SU-DHL-6 (cell line): Measurements from ENCODE around the gene TMCC1.

Source experiments
- EZH2phosphoT487 ChIP-seq: fragments of 200-600 bp; sonication (generic), shearing (Covaris generic); conservative IDR thresholded peaks from 2 replicates; pipeline ENCODE4 v1.6.1; 2018; ENCODE audit warnings: mild to moderate bottlenecking, antibody characterized with exemption, low read length, moderate library complexity, mixed read lengths
- TF ChIP-seq, protein P1 (sequence below): fragments of 200-600 bp; sonication (generic); IDR thresholded peaks from one replicate; pipeline ENCODE4 v1.5.1; 2017; ENCODE audit warnings: antibody characterized with exemption, mild to moderate bottlenecking, low read length, moderate library complexity; ENCODE audit not compliant: insufficient read depth, poor library complexity, severe bottlenecking

- TF ChIP-seq, protein P1, sequence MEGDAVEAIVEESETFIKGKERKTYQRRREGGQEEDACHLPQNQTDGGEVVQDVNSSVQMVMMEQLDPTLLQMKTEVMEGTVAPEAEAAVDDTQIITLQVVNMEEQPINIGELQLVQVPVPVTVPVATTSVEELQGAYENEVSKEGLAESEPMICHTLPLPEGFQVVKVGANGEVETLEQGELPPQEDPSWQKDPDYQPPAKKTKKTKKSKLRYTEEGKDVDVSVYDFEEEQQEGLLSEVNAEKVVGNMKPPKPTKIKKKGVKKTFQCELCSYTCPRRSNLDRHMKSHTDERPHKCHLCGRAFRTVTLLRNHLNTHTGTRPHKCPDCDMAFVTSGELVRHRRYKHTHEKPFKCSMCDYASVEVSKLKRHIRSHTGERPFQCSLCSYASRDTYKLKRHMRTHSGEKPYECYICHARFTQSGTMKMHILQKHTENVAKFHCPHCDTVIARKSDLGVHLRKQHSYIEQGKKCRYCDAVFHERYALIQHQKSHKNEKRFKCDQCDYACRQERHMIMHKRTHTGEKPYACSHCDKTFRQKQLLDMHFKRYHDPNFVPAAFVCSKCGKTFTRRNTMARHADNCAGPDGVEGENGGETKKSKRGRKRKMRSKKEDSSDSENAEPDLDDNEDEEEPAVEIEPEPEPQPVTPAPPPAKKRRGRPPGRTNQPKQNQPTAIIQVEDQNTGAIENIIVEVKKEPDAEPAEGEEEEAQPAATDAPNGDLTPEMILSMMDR, result no peak
- no peak for TF ChIP-seq EZH2phosphoT487
Measured at GRCh38 chr3:129793319-129793718, 100.2 kb downstream of the TMCC1 start.
